ENCODE data around the gene DAB2IP. TPM values are rescaled to one million over a fixed set of nuclear protein-coding genes. Genes with fewer than 3 reads are reported as not detected.

DAB2IP gene
- total RNA-seq, 1 experiment from 2014 or later: 52.6 TPM

DNA sequence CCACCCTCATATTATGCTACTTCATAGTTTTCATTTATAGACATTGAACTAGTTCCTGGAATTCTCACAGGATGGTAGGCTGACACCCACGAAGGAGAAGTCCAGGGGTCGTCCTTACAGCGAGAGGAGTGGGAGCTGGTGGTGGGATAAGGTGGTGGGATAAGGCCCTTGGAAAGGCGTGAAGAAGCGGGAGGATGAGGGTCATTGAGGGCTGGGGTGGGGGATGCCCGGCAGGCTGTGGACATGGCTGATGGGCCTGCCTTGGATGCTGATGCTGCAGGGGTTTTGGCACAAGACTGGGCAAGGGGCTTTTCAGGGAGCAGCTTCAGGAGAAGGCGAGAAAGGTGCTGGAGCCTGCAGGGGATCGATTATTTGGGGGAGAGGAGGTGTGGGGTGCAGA lies 9.4 kb downstream of the DAB2IP start (continued):
- TF ChIP-seq, protein P1, sequence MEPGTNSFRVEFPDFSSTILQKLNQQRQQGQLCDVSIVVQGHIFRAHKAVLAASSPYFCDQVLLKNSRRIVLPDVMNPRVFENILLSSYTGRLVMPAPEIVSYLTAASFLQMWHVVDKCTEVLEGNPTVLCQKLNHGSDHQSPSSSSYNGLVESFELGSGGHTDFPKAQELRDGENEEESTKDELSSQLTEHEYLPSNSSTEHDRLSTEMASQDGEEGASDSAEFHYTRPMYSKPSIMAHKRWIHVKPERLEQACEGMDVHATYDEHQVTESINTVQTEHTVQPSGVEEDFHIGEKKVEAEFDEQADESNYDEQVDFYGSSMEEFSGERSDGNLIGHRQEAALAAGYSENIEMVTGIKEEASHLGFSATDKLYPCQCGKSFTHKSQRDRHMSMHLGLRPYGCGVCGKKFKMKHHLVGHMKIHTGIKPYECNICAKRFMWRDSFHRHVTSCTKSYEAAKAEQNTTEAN (CRISPR knock-in tag; IDR thresholded peaks at IDR 0.05): no peak
- TF ChIP-seq, protein P2, sequence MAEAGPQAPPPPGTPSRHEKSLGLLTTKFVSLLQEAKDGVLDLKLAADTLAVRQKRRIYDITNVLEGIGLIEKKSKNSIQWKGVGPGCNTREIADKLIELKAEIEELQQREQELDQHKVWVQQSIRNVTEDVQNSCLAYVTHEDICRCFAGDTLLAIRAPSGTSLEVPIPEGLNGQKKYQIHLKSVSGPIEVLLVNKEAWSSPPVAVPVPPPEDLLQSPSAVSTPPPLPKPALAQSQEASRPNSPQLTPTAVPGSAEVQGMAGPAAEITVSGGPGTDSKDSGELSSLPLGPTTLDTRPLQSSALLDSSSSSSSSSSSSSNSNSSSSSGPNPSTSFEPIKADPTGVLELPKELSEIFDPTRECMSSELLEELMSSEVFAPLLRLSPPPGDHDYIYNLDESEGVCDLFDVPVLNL (CRISPR knock-in tag; IDR thresholded peaks at IDR 0.05; ENCODE audit: borderline replicate concordance, low read depth): no peak
- TF ChIP-seq SP1 (CRISPR knock-in tag; conservative IDR thresholded peaks at IDR 0.05): no peak
- TF ChIP-seq JAZF1 (CRISPR knock-in tag; IDR thresholded peaks at IDR 0.05): no peak

GRCh38 chr9:121661328-121661727 lies 9.9 kb downstream of the DAB2IP start:
- ATAC-seq (no peak), DNase-seq (ENCODE audit: low spot score) (no peak)
- H3K27me3 Mint-ChIP-seq (ENCODE audit: low read depth): no peaks in the 10 kb centered on the region
- no peaks in the 10 kb centered on the region; the same call in none of the 2 replicates for H3K36me3 Mint-ChIP-seq
- H3K4me3 Mint-ChIP-seq: no peak overlapping the region
- no peak for TF ChIP-seq ATF6 (CRISPR knock-in tag; IDR thresholded peaks at IDR 0.05)
- no peak for TF ChIP-seq CREB1 (CRISPR knock-in tag; IDR thresholded peaks at IDR 0.05)
- TF ChIP-seq STAT6 (CRISPR knock-in tag; conservative IDR thresholded peaks at IDR 0.05; ENCODE audit: low read depth): no peak
- TF ChIP-seq, protein P3, sequence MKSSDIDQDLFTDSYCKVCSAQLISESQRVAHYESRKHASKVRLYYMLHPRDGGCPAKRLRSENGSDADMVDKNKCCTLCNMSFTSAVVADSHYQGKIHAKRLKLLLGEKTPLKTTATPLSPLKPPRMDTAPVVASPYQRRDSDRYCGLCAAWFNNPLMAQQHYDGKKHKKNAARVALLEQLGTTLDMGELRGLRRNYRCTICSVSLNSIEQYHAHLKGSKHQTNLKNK (CRISPR knock-in tag; IDR thresholded peaks at IDR 0.05): no peak
- no peak for TF ChIP-seq SMAD4 (CRISPR knock-in tag; IDR thresholded peaks at IDR 0.05)
- no peak for TF ChIP-seq GTF2I (CRISPR knock-in tag; conservative IDR thresholded peaks at IDR 0.05)
- no peak for TF ChIP-seq JAZF1 (CRISPR knock-in tag; IDR thresholded peaks at IDR 0.05)
- TF ChIP-seq ETV6 (CRISPR knock-in tag; IDR thresholded peaks at IDR 0.05): no peak
- TF ChIP-seq PRRX2 (CRISPR knock-in tag; IDR thresholded peaks at IDR 0.05): no peak
- TF ChIP-seq JUN (CRISPR knock-in tag; IDR thresholded peaks at IDR 0.05): no peak
- TF ChIP-seq IRF1 (CRISPR knock-in tag; IDR thresholded peaks at IDR 0.05): no peak
- H3K27ac Mint-ChIP-seq: no peak overlapping the region
- peaks cover 6% of the 10 kb centered on the region; the same call in 1 of the 2 replicates for H3K9me3 Mint-ChIP-seq
- CTCF ChIA-PET: interaction anchor here (1.4 to 1.7 kb wide), 2 partner anchors 23 to 41 kb away, joined by 3 to 7 read pairs; no protein-coding TSS in a partner anchor
- H3K4me1 Mint-ChIP-seq: peaks cover 29% of the 10 kb centered on the region
- POLR2A ChIA-PET: no interaction called here

- POLR2A ChIA-PET: no interaction called here
- Mint-ChIP-seq H3K4me1 (peaks cover 28% of the 10 kb centered on the region), H3K4me3 (no peak overlapping the region), H3K27ac (no peak overlapping the region), H3K36me3 (no peaks in the 10 kb centered on the region; the same call in 1 of the 2 replicates), H3K9me3 (peaks cover 6% of the 10 kb centered on the region; the same call in 1 of the 2 replicates), H3K27me3 (ENCODE audit: low read depth) (no peaks in the 10 kb centered on the region)
- DNase-seq (ENCODE audit: low spot score) (no peak), ATAC-seq (no peak)
- CTCF ChIA-PET: interaction anchor here (1.4 to 2.6 kb wide), 6 partner anchors 22 to 268 kb away, joined by 3 to 12 read pairs (median 6); no protein-coding TSS in a partner anchor
- TF ChIP-seq, protein P4, sequence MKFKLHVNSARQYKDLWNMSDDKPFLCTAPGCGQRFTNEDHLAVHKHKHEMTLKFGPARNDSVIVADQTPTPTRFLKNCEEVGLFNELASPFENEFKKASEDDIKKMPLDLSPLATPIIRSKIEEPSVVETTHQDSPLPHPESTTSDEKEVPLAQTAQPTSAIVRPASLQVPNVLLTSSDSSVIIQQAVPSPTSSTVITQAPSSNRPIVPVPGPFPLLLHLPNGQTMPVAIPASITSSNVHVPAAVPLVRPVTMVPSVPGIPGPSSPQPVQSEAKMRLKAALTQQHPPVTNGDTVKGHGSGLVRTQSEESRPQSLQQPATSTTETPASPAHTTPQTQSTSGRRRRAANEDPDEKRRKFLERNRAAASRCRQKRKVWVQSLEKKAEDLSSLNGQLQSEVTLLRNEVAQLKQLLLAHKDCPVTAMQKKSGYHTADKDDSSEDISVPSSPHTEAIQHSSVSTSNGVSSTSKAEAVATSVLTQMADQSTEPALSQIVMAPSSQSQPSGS (CRISPR knock-in tag; IDR thresholded peaks at IDR 0.05; ENCODE audit: borderline replicate concordance, low read depth): no peak
- TF ChIP-seq PRDM15 (CRISPR knock-in tag; IDR thresholded peaks at IDR 0.05): no peak
- TF ChIP-seq ZNF121 (CRISPR knock-in tag; IDR thresholded peaks at IDR 0.05): no peak
- no peak for TF ChIP-seq SMAD3 (CRISPR knock-in tag; IDR thresholded peaks at IDR 0.05; ENCODE audit: borderline replicate concordance)
- TF ChIP-seq, protein P2 (CRISPR knock-in tag; IDR thresholded peaks at IDR 0.05; ENCODE audit: borderline replicate concordance, low read depth): no peak
These were observed 10.9 kb downstream of the DAB2IP start for GRCh38 chr9:121662359-121662758.
